ENCODE data around the gene UBE2L3.
"Not testable (repeated sequence)": the region's sequence is repeated elsewhere in the genome, so short reads cannot be mapped to it uniquely, and the experiment has no call there.

The UBE2L3 gene

DNA sequence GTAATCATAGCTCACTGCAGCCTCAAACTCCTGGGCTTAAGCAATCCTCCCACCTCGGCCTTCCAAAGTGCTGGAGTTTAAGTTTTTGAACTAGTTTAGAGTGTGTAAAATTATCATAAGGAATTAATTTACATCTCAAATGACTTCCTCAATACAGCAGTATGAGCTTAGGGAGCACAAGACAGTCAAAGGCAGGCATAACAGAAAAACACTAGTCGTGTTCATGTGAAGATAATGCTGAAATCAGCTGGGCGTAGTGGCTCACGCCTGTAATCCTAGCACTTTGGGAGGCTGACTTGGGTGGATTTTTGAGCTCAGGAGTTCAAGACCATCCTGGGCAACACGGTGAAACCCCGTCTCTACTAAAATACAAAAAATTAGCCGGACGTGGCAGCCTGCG, 36.5 kb downstream of the UBE2L3 start:
- no peak for DNase-seq
- no peak overlapping the region for H3K27ac ChIP-seq (ENCODE audit: low read length)
- H3K27me3 ChIP-seq (ENCODE audit: insufficient read depth, low read length, poor library complexity) = no peaks in the 10 kb centered on the region
- TF ChIP-seq, protein P1, sequence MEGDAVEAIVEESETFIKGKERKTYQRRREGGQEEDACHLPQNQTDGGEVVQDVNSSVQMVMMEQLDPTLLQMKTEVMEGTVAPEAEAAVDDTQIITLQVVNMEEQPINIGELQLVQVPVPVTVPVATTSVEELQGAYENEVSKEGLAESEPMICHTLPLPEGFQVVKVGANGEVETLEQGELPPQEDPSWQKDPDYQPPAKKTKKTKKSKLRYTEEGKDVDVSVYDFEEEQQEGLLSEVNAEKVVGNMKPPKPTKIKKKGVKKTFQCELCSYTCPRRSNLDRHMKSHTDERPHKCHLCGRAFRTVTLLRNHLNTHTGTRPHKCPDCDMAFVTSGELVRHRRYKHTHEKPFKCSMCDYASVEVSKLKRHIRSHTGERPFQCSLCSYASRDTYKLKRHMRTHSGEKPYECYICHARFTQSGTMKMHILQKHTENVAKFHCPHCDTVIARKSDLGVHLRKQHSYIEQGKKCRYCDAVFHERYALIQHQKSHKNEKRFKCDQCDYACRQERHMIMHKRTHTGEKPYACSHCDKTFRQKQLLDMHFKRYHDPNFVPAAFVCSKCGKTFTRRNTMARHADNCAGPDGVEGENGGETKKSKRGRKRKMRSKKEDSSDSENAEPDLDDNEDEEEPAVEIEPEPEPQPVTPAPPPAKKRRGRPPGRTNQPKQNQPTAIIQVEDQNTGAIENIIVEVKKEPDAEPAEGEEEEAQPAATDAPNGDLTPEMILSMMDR (IDR thresholded peaks at IDR 0.05; ENCODE audit: borderline replicate concordance, extremely low read depth, low read length, poor library complexity, severe bottlenecking) = no peak
- no peak for TF ChIP-seq EZH2 (IDR thresholded peaks at IDR 0.05; ENCODE audit: borderline replicate concordance, low read depth, low read length, severe bottlenecking)
- H3K4me3 ChIP-seq (ENCODE audit: low read depth in 1 of 2, low read length in 2 of 2) = no peak overlapping the region
- H3K9ac ChIP-seq (ENCODE audit: low read depth, low read length) = no peak overlapping the region
- peaks cover 81% of the 10 kb centered on the region for H4K20me1 ChIP-seq (ENCODE audit: insufficient read depth, low read length)
- H3K9me3 ChIP-seq (ENCODE audit: insufficient read depth, low read length, severe bottlenecking) = no peaks in the 10 kb centered on the region
- no peak overlapping the region for H3K4me2 ChIP-seq (ENCODE audit: insufficient read depth, low read length)
- no peak for ATAC-seq (ENCODE audit: insufficient read depth, low read depth)
- peaks cover 50% of the 10 kb centered on the region for H3K36me3 ChIP-seq (ENCODE audit: insufficient read depth, low read length)
- H3K79me2 ChIP-seq (ENCODE audit: insufficient read depth, low read length) = peaks cover 97% of the 10 kb centered on the region
- H3K4me1 ChIP-seq (ENCODE audit: insufficient read depth, low read length) = no peaks in the 10 kb centered on the region
- no peak overlapping the region for H2AFZ ChIP-seq (ENCODE audit: low read depth, low read length)

DNA sequence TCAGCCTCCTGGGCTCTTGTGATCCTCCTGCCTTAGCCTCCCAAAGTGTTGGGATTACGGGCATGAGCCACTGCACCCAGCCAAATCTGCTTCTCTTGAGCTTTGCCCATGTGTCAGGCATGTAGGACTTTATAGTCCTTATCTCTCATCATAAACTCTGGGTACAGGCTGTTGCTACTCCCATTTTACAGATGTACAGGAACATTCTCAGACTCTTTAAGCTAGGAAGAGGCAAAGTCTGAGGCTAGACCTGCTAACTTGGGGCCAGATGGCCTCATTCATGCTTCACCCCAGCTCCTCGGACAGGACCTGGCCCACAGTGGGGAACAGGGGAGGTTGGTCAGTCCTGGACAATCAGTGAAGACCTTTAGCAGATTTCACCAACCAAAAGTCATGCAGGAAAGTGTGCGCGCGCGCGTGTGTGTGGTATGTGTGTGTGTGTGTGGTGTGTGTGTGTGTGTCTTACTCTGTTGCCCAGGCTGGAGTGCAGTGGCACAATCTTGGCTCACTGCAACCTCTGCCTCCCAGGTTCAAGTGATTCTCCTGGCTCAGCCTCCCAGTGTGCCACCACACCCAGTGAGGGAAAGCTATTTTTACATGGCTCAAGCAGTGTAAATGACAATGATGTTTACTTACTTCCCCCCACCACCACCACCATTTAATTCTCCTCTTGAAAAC, 38.5 kb downstream of the UBE2L3 start:
- peaks cover 80% of the 10 kb centered on the region for H4K20me1 ChIP-seq (ENCODE audit: insufficient read depth, low read length)
- no peak overlapping the region for H2AFZ ChIP-seq (ENCODE audit: low read depth, low read length)
- H3K36me3 ChIP-seq (ENCODE audit: insufficient read depth, low read length) = peaks cover 62% of the 10 kb centered on the region
- no peak for DNase-seq
- H3K4me2 ChIP-seq (ENCODE audit: insufficient read depth, low read length) = no peak overlapping the region
- H3K27ac ChIP-seq (ENCODE audit: low read length) = no peak overlapping the region
- H3K79me2 ChIP-seq (ENCODE audit: insufficient read depth, low read length) = peaks cover 97% of the 10 kb centered on the region
- H3K27me3 ChIP-seq (ENCODE audit: insufficient read depth, low read length, poor library complexity) = no peaks in the 10 kb centered on the region
- no peak for ATAC-seq (ENCODE audit: insufficient read depth, low read depth)
- H3K9ac ChIP-seq (ENCODE audit: low read depth, low read length) = no peak overlapping the region
- TF ChIP-seq EZH2 (IDR thresholded peaks at IDR 0.05; ENCODE audit: borderline replicate concordance, low read depth, low read length, severe bottlenecking) = no peak
- TF ChIP-seq, protein P1 (IDR thresholded peaks at IDR 0.05; ENCODE audit: borderline replicate concordance, extremely low read depth, low read length, poor library complexity, severe bottlenecking) = no peak
- no peaks in the 10 kb centered on the region for H3K9me3 ChIP-seq (ENCODE audit: insufficient read depth, low read length, severe bottlenecking)
- H3K4me1 ChIP-seq (ENCODE audit: insufficient read depth, low read length) = no peaks in the 10 kb centered on the region
- H3K4me3 ChIP-seq (ENCODE audit: low read depth in 1 of 2, low read length in 2 of 2) = no peak overlapping the region

DNA sequence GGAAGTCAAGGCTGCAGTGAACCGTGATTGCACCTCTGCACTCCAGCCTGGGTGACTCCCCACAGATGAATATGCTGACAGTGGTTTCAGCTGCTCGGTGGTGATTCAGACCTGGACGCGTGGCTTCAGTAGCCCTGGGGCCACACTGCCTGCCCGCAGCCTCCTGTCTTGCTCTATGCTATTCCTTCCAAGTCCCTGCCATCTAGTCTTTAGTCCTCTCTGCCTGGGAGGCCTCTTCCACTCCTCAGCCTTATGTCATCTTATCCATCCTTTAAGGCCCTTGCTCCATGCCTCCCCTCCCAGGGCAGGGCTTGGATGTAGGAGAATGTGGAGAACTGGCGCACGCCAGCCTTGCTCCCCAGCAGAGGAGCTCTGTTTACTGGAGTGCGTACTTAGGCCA, 39.3 kb downstream of the UBE2L3 start:
- no peak overlapping the region for H2AFZ ChIP-seq (ENCODE audit: low read depth, low read length)
- H3K9ac ChIP-seq (ENCODE audit: low read depth, low read length) = no peak overlapping the region
- H3K36me3 ChIP-seq (ENCODE audit: insufficient read depth, low read length) = peaks cover 69% of the 10 kb centered on the region
- no peaks in the 10 kb centered on the region for H3K4me1 ChIP-seq (ENCODE audit: insufficient read depth, low read length)
- no peak overlapping the region for H3K27ac ChIP-seq (ENCODE audit: low read length)
- no peak overlapping the region for H3K4me2 ChIP-seq (ENCODE audit: insufficient read depth, low read length)
- no peaks in the 10 kb centered on the region for H3K27me3 ChIP-seq (ENCODE audit: insufficient read depth, low read length, poor library complexity)
- TF ChIP-seq, protein P1 (IDR thresholded peaks at IDR 0.05; ENCODE audit: borderline replicate concordance, extremely low read depth, low read length, poor library complexity, severe bottlenecking) = no peak
- no peak for TF ChIP-seq EZH2 (IDR thresholded peaks at IDR 0.05; ENCODE audit: borderline replicate concordance, low read depth, low read length, severe bottlenecking)
- peaks cover 98% of the 10 kb centered on the region for H3K79me2 ChIP-seq (ENCODE audit: insufficient read depth, low read length)
- peaks cover 80% of the 10 kb centered on the region for H4K20me1 ChIP-seq (ENCODE audit: insufficient read depth, low read length)
- H3K9me3 ChIP-seq (ENCODE audit: insufficient read depth, low read length, severe bottlenecking) = no peaks in the 10 kb centered on the region
- no peak for DNase-seq
- ATAC-seq (ENCODE audit: insufficient read depth, low read depth) = no peak
- no peak overlapping the region for H3K4me3 ChIP-seq (ENCODE audit: low read depth in 1 of 2, low read length in 2 of 2)

DNA sequence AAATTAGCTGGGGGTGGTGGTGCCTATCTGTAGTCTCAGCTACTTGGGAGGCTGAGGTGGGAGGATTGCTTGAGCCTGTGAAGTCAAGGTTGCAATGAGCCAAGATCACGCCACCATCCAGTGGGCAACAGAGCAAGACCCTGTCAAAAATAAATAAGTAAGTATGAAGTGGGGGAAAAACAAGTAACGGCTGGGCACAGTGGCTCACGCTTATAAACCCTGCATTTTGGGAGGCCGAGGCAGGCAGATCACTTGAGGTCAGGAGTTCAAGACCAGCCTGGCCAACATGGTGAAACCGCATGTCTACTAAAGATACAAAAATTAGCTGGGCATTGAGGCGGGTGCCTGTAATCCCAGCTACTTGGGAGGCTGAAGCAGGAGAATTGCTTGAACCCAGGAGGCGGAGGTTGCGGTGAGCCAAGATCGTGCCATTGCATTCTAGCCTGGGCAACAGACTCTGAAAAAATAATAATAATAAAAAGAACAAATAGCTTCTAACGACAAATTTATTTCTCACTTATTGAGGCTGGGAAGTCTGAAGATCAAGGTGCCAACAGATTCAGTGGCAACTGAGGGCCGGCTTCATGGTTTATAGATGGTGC, 42.1 kb downstream of the UBE2L3 start:
- not testable (repeated sequence) for H3K4me2 ChIP-seq (ENCODE audit: insufficient read depth, low read length); H2AFZ ChIP-seq (ENCODE audit: low read depth, low read length); H3K9ac ChIP-seq (ENCODE audit: low read depth, low read length); H3K4me1 ChIP-seq (ENCODE audit: insufficient read depth, low read length); H3K9me3 ChIP-seq (ENCODE audit: insufficient read depth, low read length, severe bottlenecking); H3K27ac ChIP-seq (ENCODE audit: low read length); DNase-seq; ATAC-seq (ENCODE audit: insufficient read depth, low read depth); H3K27me3 ChIP-seq (ENCODE audit: insufficient read depth, low read length, poor library complexity); H3K4me3 ChIP-seq (ENCODE audit: low read depth in 1 of 2, low read length in 2 of 2)
- Histone ChIP-seq H3K36me3 (ENCODE audit: insufficient read depth, low read length) (peaks cover 81% of the 10 kb centered on the region), H4K20me1 (ENCODE audit: insufficient read depth, low read length) (peaks cover 84% of the 10 kb centered on the region), H3K79me2 (ENCODE audit: insufficient read depth, low read length) (peaks cover 96% of the 10 kb centered on the region)
